Caco-2 (cell line): ENCODE measurements around the gene TSPAN12. TPM values are rescaled to one million over a fixed set of nuclear protein-coding genes. Genes with fewer than 3 reads are reported as not detected.

Source experiments
- BruUV-seq: library from RNA; stranded (reverse); fragments of 400-500 nt; replicated peaks from 2 replicates; lab custom pipeline; 2021; lab: Mats Ljungman, UMichigan
- CTCF ChIA-PET: fragments of 300-600 bp; sonication (Branson Sonifier 250); formaldehyde crosslinking; loops from one replicate; lab custom pipeline; 2022; ENCODE audit warnings: antibody characterized with exemption; lab: Charles Lee
- POLR2A ChIA-PET: fragments of 300-600 bp; sonication (Branson Sonifier 250); formaldehyde crosslinking; loops from one replicate; lab custom pipeline; 2022; ENCODE audit warnings: antibody characterized with exemption; lab: Charles Lee
- DNase-seq, 2 experiments: peaks; one replicate each; pipeline versions ENCODE4 v3.0.0 to v3.0.0-alpha.2; 2020 to 2022
- H3K27me3 ChIP-seq: replicated peaks from 2 replicates; pipeline ENCODE4 v1.6.0; 2011; ENCODE audit warnings: low read length; ENCODE audit not compliant: control insufficient read depth, insufficient read depth
- H3K36me3 ChIP-seq: 2 replicates; pipeline ENCODE4 v1.5.1; 2011; ENCODE audit warnings: low read length; ENCODE audit not compliant: control insufficient read depth, insufficient read depth
- H3K4me1 ChIP-seq: fragments of 250-450 bp; sonication (Bioruptor Pico); 2 replicates; pipeline ENCODE4 v1.5.1; 2020; ENCODE audit warnings: mild to moderate bottlenecking
- H3K4me3 ChIP-seq: 2 replicates; pipeline ENCODE4 v1.5.1; 2011; ENCODE audit warnings: low read depth, mild to moderate bottlenecking, control low read depth, low read length
- H3K9me3 ChIP-seq: fragments of 250-450 bp; sonication (Bioruptor Pico); 2 replicates; pipeline ENCODE4 v1.5.1; 2020; ENCODE audit warnings: mild to moderate bottlenecking, moderate library complexity
- H3K27ac Mint-ChIP-seq: one replicate; pipeline ENCODE4 v1.8.0; 2022; ENCODE audit warnings: mixed read lengths; ENCODE audit not compliant: unreplicated experiment
- H3K27me3 Mint-ChIP-seq: one replicate; pipeline ENCODE4 v1.8.0; 2022; ENCODE audit warnings: mixed read lengths; ENCODE audit not compliant: insufficient read depth, unreplicated experiment
- H3K36me3 Mint-ChIP-seq: one replicate; pipeline ENCODE4 v1.8.0; 2022; ENCODE audit warnings: mild to moderate bottlenecking, mixed read lengths; ENCODE audit not compliant: insufficient read depth, unreplicated experiment
- H3K4me1 Mint-ChIP-seq: one replicate; pipeline ENCODE4 v1.8.0; 2022; ENCODE audit warnings: low read depth, mixed read lengths; ENCODE audit not compliant: unreplicated experiment
- H3K4me3 Mint-ChIP-seq: one replicate; pipeline ENCODE4 v1.8.0; 2022; ENCODE audit warnings: mild to moderate bottlenecking, moderate library complexity, mixed read lengths; ENCODE audit not compliant: unreplicated experiment
- H3K9me3 Mint-ChIP-seq: one replicate; pipeline ENCODE4 v1.8.0; 2022; ENCODE audit warnings: mixed read lengths; ENCODE audit not compliant: unreplicated experiment
- CTCF ChIP-seq, 2 experiments: fragments of 200-600 bp in 1 of 2; IDR thresholded peaks; 1 replicate in 1 of 2; 2 replicates in 1 of 2; pipeline versions ENCODE4 v1.5.1 to v1.8.0; 2011 to 2022; ENCODE audit warnings: antibody characterized with exemption in 1 of 2, control low read depth in 1 of 2, inconsistent platforms in 1 of 2, low read depth in 1 of 2, low read length in 1 of 2, mild to moderate bottlenecking in 1 of 2, moderate library complexity in 1 of 2; ENCODE audit not compliant: insufficient read depth in 1 of 2, severe bottlenecking in 1 of 2, unreplicated experiment in 1 of 2
- intact Hi-C: fragments of 100-400 bp; cut with micrococcal nuclease; formaldehyde crosslinking; loops from one replicate; pipeline ENCODE4 v1.10.0; 2022; ENCODE audit not compliant: unreplicated experiment
- total RNA-seq: library from RNA; stranded (reverse); gene quantifications from 2 replicates; pipeline ENCODE4 v1.2.3, GENCODE V29; 2022

Gene TSPAN12
- total RNA-seq, 1 experiment from 2014 or later = 4.1 TPM

- CTCF ChIA-PET = no interaction called here
Observed at GRCh38 chr7:120760851-120761250, 97.1 kb downstream of the TSPAN12 start.

DNA sequence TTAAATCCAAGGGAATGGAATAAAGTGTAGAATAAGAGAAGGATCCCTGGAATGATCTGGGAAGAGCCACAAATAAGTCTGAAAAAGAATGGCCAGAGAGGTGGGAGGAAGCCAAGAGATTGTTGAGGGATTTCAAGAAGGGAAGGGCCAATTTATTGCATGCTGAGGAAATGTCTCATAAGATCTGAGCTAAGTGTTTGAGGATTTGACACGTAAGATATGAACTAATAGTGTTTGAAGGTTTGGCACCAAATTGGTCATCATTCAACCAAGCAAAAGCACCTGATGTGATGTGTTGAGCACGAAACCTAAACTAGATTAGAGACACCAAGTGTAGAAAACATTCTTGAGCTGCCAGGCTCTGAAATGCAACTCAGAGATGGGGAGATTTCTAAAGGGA, 97.9 kb downstream of the TSPAN12 start:
- no peak for TF ChIP-seq CTCF (IDR thresholded peaks at IDR 0.05; ENCODE audit: insufficient read depth in 1 of 2, low read depth in 1 of 2, low read length in 1 of 2, severe bottlenecking in 1 of 2, unreplicated experiment in 1 of 2)
- H3K27me3 ChIP-seq = no peaks in the 10 kb centered on the region
- intact Hi-C loops = no loop called here
- no peak overlapping the region for H3K4me3 ChIP-seq
- Mint-ChIP-seq H3K36me3 (no peaks in the 10 kb centered on the region), H3K4me1 (peaks cover 7% of the 10 kb centered on the region), H3K9me3 (no peaks in the 10 kb centered on the region), H3K27ac (no peak overlapping the region), H3K4me3 (no peak overlapping the region), H3K27me3 (peaks cover 10% of the 10 kb centered on the region)
- H3K36me3 ChIP-seq = no peaks in the 10 kb centered on the region
- ChIA-PET POLR2A (no interaction called here), CTCF (no interaction called here)
- H3K9me3 ChIP-seq = no peaks in the 10 kb centered on the region
- H3K4me1 ChIP-seq = peaks cover 7% of the 10 kb centered on the region; the same call in 1 of the 2 replicates
- no peak for DNase-seq
- BruUV-seq = no TSS peak

More at GRCh38 chr7:120760851-120761250, 97.1 kb downstream of the TSPAN12 start:
- H3K9me3 Mint-ChIP-seq = no peaks in the 10 kb centered on the region
- no peaks in the 10 kb centered on the region for H3K36me3 ChIP-seq
- intact Hi-C loops = no loop called here
- H3K36me3 Mint-ChIP-seq = no peaks in the 10 kb centered on the region
- no peak for TF ChIP-seq CTCF (IDR thresholded peaks at IDR 0.05; ENCODE audit: insufficient read depth in 1 of 2, low read depth in 1 of 2, low read length in 1 of 2, severe bottlenecking in 1 of 2, unreplicated experiment in 1 of 2)
- H3K4me1 Mint-ChIP-seq = peaks cover 7% of the 10 kb centered on the region
- no peak overlapping the region for H3K4me3 ChIP-seq
- no peaks in the 10 kb centered on the region for H3K9me3 ChIP-seq
- H3K27me3 ChIP-seq = no peaks in the 10 kb centered on the region
- H3K4me3 Mint-ChIP-seq = no peak overlapping the region
- no peak overlapping the region for H3K27ac Mint-ChIP-seq
- no peak for DNase-seq
- POLR2A ChIA-PET = no interaction called here
- H3K27me3 Mint-ChIP-seq = peaks cover 14% of the 10 kb centered on the region
- H3K4me1 ChIP-seq = peaks cover 7% of the 10 kb centered on the region; the same call in 1 of the 2 replicates
- BruUV-seq = no TSS peak

DNA sequence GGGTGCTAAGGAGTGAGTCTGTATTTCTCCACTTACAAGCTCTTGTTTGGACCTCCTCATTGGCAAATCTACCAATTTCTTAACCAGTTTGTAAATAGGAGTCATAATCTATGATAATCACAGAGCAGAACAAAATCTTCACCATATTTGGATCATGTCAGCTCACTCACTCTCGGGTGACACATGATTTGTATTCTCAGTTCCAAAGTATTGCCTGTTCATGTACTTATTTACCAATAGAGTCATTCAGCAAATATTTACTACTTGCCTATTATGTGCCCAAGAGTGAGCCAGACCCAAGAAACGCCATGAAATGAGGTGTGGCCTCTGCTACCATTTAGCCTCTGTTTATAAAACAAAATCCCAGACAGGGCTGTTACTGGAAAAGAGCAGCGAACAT, 114.8 kb downstream of the TSPAN12 start:
- CTCF ChIA-PET = no interaction called here
- H3K9me3 Mint-ChIP-seq = no peaks in the 10 kb centered on the region

More for the DNA sequence above, 114.8 kb downstream of the TSPAN12 start:
- POLR2A ChIA-PET = no interaction called here
- no peaks in the 10 kb centered on the region for H3K36me3 ChIP-seq
- no peak overlapping the region for H3K4me3 ChIP-seq
- no peaks in the 10 kb centered on the region for H3K9me3 ChIP-seq
- Mint-ChIP-seq H3K4me3 (no peak overlapping the region), H3K27ac (no peak overlapping the region), H3K36me3 (no peaks in the 10 kb centered on the region), H3K27me3 (peaks cover 10% of the 10 kb centered on the region), H3K4me1 (no peaks in the 10 kb centered on the region)
- no peak for TF ChIP-seq CTCF (IDR thresholded peaks at IDR 0.05; ENCODE audit: insufficient read depth in 1 of 2, low read depth in 1 of 2, low read length in 1 of 2, severe bottlenecking in 1 of 2, unreplicated experiment in 1 of 2)
- intact Hi-C loops = no loop called here
- no peaks in the 10 kb centered on the region for H3K27me3 ChIP-seq
- no peak for DNase-seq
- no TSS peak for BruUV-seq
- H3K4me1 ChIP-seq = no peaks in the 10 kb centered on the region
